Subcutaneous adipose tissue (tissue), 4 donors: ENCODE measurements around the gene ZNF593. TPM values are rescaled to one million over a fixed set of nuclear protein-coding genes. Genes with fewer than 3 reads are reported as not detected.

Experiments
- CTCF ChIP-seq: fragments of 450-650 bp; IDR thresholded peaks from one replicate; pipeline ENCODE4 v1.5.1; 2016; ENCODE audit warnings: low read depth, mild to moderate bottlenecking, control low read depth, antibody characterized with exemption, moderate library complexity
- total RNA-seq, 4 donors: library from RNA; depleted of rRNA; stranded (reverse); fragments of >200 nt; gene quantifications; one replicate each; pipeline ENCODE4 v1.1.0, GENCODE V29; 2016

Gene ZNF593
- total RNA-seq, 4 donors from 2014 or later, result 17.7 to 32.0 (median 26.9) TPM

GRCh38 chr1:26138974-26139558 lies 30.6 kb upstream of the ZNF593 start:
- TF ChIP-seq CTCF, result no peak

GRCh38 chr1:26142159-26142558 lies 27.5 kb upstream of the ZNF593 start:
- TF ChIP-seq CTCF, result no peak

- no peak for TF ChIP-seq CTCF
Measured at GRCh38 chr1:26145041-26145959, 24.4 kb upstream of the ZNF593 start.

- no peak for TF ChIP-seq CTCF
Measured at GRCh38 chr1:26145960-26146294, 23.8 kb upstream of the ZNF593 start.

- TF ChIP-seq CTCF, result no peak
Measured at GRCh38 chr1:26148887-26149286, 20.8 kb upstream of the ZNF593 start.

- TF ChIP-seq CTCF, result no peak
Measured at GRCh38 chr1:26153966-26154532, 15.7 kb upstream of the ZNF593 start.

- TF ChIP-seq CTCF, result no peak
Measured at GRCh38 chr1:26154750-26155149, 15.0 kb upstream of the ZNF593 start.
